ENCODE measurements around the gene PROKR1.
"Not testable (repeated sequence)": the region's sequence is repeated elsewhere in the genome, so short reads cannot be mapped to it uniquely, and the experiment has no call there.

PROKR1 gene

GRCh38 chr2:68643011-68643873, at the start of gene PROKR1:
Gene PROKR1 (plus strand): TSS chr2:68643579. CDS start chr2:68645822, 2,243 bp downstream.
- peak in 6 of 10 donors; percentile 3 to 86 (median 40) for DNase-seq

GRCh38 chr2:68594041-68594440, 49.3 kb upstream of the PROKR1 start:
- DNase-seq, result no peak
- intact Hi-C loops (cut with DNase I), result no loop called here

More at GRCh38 chr2:68643011-68643873, at the start of gene PROKR1:
- intact Hi-C loops (cut with DNase I), result no loop called here

DNA sequence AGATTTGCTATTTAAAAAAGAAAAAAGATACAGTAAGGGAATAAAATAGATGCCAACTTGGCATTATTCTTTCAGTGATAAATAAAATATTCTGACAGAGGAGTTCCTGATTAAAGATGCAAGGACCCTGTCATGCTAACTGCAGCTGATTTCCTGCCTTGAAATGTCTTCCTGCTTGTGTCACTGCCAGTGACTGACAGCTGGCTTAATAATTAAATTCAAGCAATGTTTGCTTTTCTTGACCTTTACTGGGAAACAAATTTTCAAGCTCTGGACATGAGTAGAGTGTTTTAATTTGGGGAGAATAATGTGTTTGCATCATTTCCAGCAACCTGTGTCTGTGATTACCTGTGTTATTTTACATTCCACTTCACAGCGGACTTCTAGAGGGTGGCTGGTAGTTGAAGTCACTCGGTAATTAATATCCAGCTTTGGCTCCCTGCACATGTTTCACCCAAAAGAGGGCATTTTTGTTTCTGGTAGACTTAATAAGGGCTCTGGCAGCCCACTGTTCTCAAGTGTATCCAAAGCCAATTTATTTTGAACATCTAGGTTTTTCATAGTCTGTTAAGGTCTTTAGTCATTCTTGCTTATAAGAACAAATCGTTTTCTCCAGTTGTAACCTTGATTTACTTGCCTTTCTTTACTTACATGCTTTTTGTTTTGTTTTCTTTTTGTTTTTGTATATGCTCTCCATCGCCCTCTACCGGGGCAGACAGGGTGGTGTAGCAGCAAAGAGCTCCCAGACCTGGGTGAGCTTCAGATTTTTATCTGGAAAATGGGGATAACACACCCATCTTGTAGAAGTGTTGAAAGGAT, 48.5 kb upstream of the PROKR1 start:
- DNase-seq, result no peak
- intact Hi-C loops (cut with DNase I), result no loop called here

DNA sequence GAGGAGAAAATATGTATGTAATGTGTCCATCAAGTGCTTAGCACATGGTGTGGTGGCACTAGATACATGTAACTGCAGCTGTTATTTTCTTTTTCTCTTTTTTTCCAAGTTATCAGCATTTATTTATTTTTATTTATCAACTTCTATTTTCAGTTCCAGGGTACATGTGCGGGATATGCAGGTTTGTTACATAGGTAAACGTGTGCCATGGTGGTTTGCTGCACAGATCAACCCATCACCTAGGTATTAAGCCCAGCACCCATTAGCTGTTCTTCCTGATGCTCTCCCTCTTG, 47.9 kb upstream of the PROKR1 start:
- DNase-seq; intact Hi-C loops (cut with DNase I): not testable (repeated sequence)

GRCh38 chr2:68600495-68600894, 42.9 kb upstream of the PROKR1 start:
- intact Hi-C loops (cut with DNase I), result not testable (repeated sequence)

GRCh38 chr2:68603059-68603458, 40.3 kb upstream of the PROKR1 start:
- DNase-seq, result no peak
- intact Hi-C loops (cut with DNase I), result no loop called here

More at GRCh38 chr2:68600495-68600894, 42.9 kb upstream of the PROKR1 start:
- DNase-seq, result not testable (repeated sequence)

DNA sequence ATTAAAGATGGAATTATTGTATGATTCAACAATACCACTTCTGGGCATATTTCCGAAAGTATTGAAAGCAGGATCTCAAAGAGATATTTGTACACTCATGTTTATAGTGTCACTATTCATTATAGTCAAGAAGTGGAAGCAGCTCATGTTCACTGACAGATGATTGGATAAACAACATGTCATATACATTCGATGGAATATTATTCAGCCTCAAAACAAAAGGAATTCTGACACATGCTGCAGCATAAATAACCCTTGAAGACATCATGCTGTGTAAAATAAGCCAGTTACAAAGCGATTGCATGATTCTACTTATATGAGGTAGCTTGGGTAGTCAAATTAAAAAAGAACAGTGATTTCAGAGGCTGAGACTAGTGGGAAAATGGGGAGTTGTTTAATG, 39.3 kb upstream of the PROKR1 start:
- intact Hi-C loops (cut with DNase I), result no loop called here
- no peak for DNase-seq

GRCh38 chr2:68605939-68606338, 37.4 kb upstream of the PROKR1 start:
- intact Hi-C loops (cut with DNase I), result no loop called here
- no peak for DNase-seq

DNA sequence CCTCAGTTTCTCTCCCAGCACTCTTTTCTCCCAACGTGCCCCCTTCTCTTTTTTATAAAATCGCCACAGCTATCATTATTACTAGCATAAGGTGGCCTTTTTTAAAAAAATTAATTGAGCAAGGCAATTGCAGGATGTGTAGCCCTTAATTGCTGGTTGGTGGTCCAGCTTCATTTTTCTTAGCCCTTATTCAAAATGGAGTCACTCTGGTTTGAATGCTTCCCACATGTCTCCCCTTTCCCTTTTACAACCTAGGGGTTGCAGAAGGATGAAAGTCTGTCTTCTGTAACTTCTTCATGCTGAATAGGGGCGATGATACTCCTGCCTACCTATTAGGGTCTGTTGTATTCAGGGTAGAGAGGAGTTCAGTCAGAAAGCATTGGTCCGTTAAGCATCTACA, 36.6 kb upstream of the PROKR1 start:
- no peak for DNase-seq
- intact Hi-C loops (cut with DNase I), result no loop called here

DNA sequence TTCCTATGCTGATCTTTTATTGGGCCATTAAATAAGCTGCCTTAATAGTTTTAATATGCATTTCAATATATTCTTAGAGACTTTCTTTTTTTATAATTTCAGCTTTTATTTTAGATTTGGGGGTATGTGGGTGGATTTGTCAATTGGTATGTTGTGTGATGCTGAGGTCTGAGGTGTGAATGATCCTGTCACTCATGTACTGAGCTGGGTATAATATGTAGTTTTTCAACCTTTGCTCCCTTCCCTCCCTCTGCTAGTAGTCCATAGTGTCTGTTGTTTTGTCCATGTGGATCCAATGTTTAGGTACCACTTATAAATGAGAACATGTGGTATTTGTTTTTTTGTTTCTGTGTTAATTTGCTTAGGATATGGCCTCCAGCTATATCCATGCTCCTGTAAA, 35.5 kb upstream of the PROKR1 start:
- DNase-seq, result no peak
- intact Hi-C loops (cut with DNase I), result no loop called here

DNA sequence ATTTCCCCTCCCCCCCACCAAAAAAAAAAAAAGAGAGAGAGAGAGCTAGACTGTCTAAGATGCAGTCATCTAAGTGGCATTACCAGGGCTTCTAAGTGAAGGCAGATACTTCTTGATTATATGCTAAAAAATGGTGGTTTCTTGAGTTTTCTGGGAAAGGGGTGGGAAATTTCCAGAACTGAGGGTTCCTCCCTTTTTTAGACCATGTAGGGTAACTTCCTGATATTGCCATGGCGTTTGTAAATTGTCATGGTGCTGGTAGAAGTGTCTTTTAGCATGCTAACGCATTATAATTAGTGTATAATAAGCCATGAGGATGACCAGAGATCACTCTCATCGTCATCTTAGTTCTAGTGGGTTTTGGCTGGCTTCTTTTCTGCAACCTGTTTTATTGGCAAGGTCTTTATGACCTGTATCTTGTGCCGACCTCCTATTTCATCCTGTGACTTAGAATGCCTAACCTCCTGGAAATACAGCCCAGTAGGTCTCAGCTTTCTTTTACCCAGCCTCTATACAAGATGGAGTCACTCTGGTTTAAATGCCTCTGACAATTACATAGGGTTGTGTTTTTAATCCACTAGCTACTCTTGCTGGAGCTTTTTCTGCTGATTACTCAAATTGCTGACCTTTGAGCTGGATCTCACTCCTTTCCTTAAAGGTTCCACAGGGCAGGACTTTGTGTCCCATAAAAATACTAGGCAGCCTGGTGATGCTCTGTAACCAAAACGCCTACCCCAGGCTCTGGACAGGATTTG, 30.4 kb upstream of the PROKR1 start:
- intact Hi-C loops (cut with DNase I), result no loop called here
- no peak for DNase-seq

DNA sequence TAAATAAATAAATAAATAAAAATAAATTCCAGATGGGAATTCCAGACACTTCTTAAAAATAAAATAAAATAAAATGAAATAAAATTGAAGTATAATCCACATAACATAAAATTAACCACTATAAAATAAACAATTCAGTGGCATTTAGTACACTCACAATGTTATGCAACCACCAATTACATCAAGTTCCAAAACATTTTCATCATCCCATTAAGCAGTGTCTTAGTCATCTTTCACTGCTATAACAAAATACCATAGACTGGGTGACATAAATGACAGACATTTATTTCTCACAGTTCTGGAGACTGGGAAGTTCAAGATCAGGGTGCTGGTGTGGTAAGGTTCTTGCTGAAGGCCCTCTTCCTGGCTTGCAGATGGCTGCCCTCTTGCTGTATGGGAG, 22.6 kb upstream of the PROKR1 start:
- no peak for DNase-seq
- intact Hi-C loops (cut with DNase I), result no loop called here

GRCh38 chr2:68623820-68624219, 19.6 kb upstream of the PROKR1 start:
- intact Hi-C loops (cut with DNase I), result no loop called here
- no peak for DNase-seq

DNA sequence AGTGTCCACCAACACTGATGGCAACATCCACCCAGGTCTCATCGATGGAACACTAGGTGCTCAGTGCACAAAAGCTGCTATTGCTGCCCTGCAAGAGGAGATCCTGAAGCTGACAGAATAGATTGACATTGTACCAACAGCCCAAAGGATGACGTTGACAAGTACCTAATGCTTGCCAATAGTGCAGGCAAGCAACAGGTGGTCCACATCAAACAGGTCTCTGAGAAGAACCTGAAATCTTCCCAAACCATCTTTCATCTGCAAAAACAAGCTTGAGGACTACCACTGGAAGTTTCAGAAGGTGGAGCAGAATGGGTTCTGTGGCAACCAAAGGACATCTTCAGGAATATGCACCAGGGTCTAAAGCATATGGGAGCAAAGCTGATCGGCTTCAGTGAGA, 15.8 kb upstream of the PROKR1 start:
- intact Hi-C loops (cut with DNase I), result no loop called here
- no peak for DNase-seq

DNA sequence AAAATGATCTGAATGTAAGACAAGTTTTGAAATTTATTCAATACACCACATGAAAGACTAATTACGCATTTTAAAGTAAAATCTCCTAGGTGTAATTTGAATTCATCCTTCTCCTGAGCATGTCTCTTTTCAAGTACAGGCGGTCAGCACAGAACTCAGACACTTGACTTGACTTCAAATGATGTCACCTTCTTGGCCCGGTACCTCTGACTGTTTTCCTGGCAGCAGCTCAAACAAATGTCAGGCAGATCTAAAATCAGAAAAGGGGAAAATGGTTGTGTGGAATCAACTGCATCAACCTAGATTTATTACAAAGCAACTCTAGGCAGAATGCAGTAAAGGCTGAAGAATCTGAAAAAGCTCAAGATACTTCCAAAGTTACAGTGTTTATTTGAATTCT, 11.4 kb upstream of the PROKR1 start:
- no peak for DNase-seq
- intact Hi-C loops (cut with DNase I), result no loop called here

DNA sequence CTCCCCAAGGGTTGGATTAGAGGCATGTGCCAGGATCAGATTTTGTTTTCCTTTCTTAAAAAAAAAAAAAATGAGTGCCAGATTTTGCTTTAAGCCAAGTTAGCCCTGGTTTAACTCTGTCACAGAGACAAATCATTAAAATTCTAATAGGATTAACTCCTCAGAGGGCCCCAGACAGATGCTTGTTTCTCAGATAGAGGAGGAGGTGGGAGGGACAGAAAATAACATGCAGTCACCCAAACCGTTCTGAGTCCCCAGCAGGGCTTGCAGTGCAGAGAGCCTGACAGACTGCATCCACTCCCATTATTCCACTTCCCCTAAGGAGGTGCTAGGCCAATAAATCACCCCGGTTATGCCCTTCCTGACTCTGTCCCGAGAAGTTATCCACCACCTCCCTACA, 6.3 kb upstream of the PROKR1 start:
- intact Hi-C loops (cut with DNase I), result no loop called here
- DNase-seq, result no peak

GRCh38 chr2:68643874-68644485, 601 bp downstream of the PROKR1 start:
- no peak for DNase-seq
- intact Hi-C loops (cut with DNase I), result no loop called here

DNA sequence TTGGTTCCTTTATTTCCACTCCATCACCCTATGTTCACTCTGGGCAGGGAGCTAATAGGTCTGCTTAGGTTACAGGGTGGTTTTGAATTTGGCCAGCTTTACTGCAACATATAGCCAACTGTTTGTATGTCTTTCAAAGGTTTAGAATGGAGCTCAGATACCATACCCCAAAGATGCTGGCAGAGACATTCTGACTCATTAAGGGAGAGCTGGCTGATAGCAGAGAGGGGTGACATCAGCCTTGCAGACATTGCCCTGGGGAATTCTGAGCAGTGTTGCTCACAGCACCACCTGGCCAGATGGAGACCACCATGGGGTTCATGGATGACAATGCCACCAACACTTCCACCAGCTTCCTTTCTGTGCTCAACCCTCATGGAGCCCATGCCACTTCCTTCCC, 2.1 kb downstream of the PROKR1 start:
- DNase-seq, result no peak
- intact Hi-C loops (cut with DNase I), result no loop called here

DNA sequence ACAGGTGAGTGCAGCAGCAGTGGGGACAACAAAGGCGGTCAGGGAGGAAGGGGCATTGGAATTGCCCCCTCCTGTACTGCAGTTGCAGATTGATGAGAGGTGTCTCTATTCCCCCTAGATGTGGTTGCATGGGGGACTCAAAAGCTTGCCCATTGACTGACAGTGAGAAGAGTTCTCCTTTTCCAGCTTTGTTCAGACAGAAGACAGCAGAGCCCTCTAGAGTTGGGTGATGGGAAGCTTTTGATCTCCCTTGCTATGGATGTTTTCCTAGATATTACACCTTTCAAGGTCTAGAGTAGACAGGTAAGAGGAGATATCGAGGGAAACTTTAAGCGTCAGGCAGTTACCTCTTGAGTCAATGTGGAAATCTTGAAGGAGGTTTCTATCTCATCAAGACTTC, 2.9 kb downstream of the PROKR1 start:
- no peak for DNase-seq
- intact Hi-C loops (cut with DNase I), result no loop called here

DNA sequence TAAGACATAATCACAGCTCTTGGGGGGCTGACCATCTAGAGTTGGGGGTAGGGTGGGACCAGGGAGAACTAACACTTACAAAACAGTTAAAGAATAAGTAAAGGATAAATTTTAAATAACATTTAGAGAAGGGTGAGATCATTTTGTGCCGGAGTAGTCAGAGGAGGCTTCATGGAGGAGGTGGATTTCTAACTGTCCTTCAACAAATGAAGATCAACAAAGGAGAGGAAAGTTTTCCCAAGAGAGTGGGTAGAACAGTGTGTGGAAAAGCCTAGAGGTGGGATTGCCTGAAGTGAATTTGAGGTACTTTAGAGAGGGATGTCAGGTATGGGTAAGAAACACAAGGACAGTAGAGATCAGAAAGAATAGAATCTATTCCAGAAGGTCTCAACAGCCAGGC, 7.3 kb downstream of the PROKR1 start:
- DNase-seq, result no peak

GRCh38 chr2:68653034-68653433, 9.7 kb downstream of the PROKR1 start:
- intact Hi-C loops (cut with DNase I), result no loop called here
- no peak for DNase-seq

More for the DNA sequence above, 7.3 kb downstream of the PROKR1 start:
- intact Hi-C loops (cut with DNase I), result no loop called here
